ENCODE measurements around the gene ADARB1.
A peak's percentile ranks its signal among the peaks of the same experiment; 100 is the strongest.

Gene ADARB1

DNA sequence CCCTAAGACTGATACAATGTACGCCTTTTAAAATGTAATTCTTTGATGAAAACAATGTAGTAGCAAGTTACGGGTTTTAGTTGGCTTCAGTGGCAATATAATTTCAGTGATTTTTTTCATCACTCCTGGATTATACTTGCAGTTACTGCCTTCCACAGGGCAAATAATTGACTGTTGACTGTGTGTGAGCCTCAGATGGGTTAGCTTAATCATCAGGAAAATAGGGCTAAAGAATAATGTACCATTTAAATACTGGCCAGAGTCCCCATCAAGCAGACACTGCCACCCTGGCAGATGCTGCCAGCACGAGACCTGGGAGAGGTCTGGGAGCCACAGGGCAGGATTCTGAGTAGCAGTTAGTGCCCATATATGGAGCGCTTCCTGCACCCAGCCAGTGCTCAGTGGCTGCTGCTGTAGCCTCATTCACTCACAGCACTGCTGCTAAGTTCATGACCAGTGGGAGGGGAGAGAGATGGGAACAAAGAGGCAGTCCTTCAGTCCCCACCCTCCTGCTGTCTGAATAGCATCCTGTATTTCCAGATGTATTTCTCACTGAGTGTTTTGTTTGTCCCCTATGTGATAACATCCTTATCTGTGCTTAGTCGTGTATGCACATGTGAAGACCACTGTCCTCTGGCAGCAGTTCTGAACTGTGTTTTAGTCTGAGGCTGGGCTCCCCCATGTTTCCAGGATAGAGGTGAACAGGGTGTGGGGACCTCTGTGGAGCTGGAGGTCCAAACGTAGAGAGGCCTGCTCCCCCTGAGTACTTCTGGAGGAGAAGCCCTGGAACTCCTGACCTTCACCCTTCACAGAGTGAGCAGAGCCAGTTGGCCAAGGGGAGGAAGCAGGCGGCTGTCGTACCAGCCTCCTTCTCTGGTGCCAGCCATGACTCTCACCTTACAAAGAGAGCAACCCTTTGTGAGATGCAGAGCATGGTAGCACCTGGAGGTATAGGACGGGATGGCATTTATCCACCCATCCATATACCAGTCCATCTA is 80.4 kb downstream of the ADARB1 start:
- DNase-seq, result peak; percentile 49 to 70 (median 60)

DNA sequence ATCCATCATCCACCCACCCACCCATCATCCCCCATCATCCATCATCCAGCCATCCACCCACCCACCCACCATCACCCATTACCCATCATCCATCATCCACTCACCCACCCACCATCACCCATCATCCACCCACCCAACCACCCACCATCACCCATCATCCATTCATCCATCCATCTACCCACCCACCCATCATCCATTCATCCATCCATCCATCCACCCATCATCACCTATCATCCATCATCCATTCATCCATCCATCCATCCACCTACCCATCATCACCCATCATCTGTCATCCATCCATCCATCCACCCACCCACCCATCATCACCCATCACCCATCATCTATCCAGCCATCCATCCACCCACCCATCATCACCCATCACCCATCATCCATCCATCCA is 81.5 kb downstream of the ADARB1 start:
- no peak for DNase-seq

DNA sequence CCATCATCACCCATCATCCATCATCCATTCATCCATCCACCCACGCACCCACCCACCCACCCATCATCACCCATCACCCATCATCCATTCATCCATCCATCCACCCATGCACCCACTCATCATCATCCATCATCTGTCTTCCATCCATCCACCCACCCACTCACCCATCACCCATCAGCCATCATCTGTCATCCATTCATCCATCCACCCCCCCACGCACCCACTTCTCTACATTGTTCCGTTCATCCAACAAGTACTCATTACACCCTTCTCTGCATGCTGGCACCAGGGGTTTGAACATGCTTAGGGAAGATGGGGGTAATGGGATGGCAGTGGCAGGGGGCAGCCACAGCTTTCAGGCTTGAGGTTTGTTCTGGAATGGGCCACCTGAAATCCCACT is 82.1 kb downstream of the ADARB1 start:
- DNase-seq, result no peak

DNA sequence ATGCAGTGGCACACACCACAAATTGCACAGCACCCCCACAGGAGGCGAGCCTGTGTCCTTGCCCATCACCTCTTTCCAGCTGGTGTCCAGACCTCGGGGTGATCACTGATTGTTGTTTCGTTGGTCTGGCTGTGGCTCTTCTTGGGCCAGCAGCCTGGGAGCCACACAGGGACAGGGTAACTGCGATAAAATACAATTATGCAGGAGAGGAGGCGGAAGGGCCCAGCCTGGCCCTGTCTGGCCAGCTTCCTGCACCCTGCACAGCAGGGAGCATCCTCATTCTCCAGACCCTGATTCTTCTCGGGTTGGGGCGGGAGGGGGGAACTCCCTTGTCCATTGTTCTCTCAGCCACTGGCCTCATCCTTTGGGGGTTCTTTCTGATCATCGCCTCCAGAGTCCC is 83.6 kb downstream of the ADARB1 start:
- DNase-seq, result no peak

DNA sequence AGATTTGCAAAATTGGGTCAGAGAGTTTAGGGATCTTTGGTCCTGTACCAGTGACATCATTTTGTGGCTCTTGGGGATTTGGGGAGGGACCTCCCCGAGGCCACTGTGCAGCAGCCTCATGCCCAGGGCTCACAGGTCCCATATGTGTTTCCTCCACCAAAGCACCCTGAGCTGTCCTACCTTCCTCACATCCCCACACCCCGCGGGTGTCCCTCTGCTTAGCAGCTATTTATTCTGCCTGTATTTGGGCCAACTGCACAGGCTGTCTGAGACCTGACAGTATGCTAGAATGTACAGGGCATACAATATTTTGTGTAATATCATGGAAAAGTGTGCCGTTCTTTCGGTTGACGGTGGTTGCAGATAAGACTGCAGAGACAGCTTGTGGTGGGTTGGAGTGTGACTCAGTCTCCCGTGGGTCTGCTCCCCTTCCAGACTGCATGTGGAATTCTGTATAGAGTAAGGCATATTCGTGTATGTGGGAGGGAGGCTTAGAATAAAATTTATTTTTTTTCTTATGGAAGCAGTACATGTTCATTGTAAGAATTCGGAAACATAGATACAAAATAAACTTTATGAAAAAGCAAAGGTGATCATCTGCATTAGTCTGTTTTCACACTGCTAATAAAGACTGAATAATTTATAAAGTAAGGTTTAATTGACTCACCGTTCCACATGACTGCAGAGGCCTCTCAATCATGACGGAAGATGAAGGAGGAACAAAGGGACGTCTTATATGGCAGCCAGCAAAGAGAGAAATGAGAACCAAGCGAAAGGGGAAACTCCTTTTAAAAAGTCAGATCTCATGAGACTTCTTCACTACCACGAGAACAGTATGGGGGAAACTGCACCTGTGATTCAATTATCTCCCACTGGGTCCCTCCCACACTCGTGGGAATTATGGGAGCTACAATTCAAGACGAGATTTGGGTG is 84.4 kb downstream of the ADARB1 start:
- peak; percentile 51 to 73 (median 58) for DNase-seq

- no peak for DNase-seq
Measured at GRCh38 chr21:45160198-45160597, 85.8 kb downstream of the ADARB1 start.

DNA sequence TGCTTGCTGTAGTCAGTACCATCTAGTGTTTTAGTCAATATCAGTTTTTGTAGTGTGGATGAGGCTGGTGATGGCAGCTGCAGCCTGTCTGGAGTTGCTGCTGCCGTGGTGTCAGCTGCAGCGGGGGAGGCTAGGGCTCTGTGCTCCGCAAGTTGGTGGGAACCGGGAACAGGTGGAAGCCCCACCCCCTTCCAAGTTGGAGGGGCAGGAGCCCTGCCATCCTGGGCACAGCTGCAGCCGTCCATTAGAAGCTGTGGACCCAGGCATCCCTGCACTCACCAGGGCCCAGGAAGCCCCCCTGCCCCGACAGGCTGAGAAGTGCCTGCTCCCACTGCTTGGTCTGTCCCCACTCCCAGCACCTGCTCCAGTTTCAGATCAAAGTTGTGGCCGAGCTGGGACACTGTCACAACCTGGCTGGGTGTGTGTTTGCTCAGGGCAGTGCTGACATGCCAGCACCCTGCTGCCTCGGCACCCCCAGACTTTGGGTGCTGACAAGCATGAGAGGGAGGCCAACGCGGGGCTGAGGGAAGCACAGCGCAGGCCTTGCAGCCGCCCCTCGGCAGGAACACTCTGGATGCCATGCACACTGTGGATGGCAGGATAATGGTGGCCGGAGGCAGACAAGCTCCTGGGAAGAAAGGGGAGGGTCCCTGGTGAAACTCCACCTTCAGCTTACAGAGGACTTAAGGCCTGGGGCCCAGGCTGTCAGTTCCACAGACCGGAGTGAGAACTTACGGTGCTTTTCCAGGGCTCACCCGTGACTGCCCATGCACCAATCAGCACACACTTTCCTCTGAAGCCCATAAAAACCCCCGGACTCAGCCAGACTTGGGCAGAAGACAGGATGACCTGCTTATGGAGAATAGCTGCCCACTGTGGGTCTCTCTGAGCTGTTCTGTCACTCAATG is 86.9 kb downstream of the ADARB1 start:
- no peak for DNase-seq

DNA sequence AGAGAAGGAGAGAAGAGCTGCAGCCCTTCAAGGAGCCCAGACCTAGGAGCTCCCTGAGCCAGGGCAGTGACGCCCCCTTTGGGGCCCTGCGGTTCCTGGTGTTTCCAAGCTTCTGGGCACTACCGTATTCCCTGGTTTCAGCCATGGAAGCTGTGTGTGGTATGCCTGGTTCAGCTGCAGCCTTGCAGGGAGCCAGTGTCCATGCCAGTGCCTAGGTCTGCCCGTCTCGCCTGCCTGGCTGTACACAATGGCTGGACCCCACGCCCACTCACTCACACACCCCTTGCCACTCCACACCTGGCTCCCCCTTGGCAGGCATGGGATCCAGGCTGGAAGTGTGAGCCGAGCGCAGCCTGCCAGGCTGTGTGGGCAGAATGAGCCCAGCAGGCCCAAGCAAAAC is 87.7 kb downstream of the ADARB1 start:
- DNase-seq, result no peak

DNA sequence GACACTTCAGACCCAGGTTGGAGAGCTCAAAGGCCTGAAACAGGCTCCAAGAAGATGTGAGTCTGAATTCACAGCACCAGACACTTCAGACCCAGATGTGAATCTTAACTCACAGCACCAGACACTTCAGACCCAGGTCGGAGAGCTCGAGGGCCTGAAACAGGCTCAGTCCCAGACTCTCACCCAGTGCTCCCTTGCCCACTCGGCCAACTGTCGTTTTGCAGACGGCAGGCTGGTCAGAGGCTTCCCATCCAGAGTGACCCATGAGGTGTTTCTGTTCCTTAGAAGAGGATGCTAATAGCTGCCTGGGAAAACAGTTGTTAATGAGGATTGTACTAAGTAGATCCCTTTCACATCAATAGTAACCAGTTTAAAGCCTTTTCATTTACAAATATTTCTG is 88.4 kb downstream of the ADARB1 start:
- DNase-seq, result no peak

GRCh38 chr21:45163413-45164123 is 89.2 kb downstream of the ADARB1 start:
- no peak for DNase-seq

DNA sequence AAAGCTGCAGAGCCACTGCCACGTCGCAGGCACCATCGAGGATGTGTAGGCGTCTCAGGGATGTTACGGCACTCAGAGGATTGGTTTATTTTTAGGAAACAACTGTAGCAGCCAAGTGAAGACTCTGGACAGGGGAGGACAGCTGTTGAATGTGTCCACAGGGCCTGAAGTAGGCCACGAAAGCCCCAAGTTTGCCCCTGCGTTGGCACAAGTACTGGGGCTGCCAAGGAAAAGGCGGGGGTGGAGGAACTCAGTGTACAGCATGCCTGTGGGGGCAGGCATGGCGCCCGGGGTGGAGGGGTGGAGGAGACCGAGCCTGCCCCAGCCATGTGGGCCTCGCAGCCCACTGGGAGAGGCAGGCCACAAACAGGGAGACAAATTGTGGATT is 89.7 kb downstream of the ADARB1 start:
- no peak for DNase-seq

- no peak for DNase-seq
Measured at GRCh38 chr21:45164838-45165237, 90.5 kb downstream of the ADARB1 start.

DNA sequence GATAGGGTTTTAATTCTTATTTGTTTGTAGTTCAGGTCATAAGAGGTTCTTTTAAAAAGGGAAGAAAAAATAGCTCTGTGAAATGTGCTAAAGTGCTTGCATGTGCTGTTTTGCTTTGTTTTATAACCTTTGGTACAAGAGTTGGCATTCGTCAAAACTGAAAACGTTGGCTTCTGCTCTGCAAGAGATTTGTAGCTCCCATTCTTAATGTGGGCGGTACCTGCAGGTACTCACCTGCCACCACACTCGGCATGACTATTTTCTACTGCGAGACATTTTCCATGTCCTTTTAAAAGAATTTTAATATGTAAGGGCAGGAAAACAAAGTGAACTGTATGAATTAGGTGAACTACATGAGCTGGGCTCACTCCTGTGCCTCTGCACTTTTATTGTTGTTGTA is 92.6 kb downstream of the ADARB1 start:
- peak in 1 of 4 experiments; percentile 13 for DNase-seq

DNA sequence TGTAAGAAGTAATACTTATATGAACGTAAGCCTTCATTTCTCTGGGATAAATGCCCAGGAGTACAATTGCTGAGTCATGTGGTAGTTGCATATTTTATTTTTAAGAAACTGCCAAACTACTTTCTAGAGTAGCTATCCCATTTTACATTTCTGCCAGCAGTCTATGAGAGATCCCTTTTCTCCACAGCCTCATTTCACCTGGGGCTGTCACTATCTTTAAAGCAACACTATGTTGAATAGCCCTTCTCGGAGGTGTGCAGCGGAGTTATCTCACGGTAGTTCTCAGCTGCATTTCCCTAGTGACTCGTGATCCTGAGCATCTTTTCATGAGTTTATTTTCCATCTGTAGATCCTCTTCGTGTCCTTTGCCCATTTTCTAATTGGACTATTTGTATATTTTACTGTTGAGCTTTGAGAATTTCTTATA is 93.4 kb downstream of the ADARB1 start:
- DNase-seq, result no peak

- no peak for DNase-seq
Measured at GRCh38 chr21:45168522-45168921, 94.1 kb downstream of the ADARB1 start.

DNA sequence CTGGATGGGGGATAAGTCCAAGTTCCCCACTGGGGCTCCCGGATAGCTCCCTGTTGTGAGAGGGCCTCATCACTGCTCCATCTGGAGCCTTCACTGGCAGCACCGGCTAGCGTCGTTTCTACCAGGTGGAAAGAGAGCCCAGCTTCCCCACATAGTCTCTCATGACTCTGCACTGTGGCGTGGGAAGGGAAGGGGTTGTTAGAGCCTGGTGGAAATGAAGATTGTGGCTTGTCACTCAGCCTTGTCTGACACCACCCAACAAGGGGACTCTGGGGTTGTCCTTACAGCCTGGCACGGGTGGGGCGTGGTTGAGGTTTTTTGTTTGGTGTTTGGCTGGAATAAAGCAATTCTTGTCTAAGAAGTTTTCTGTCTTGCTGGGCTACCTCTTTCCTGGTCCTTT is 94.6 kb downstream of the ADARB1 start:
- peak; percentile 22 to 35 (median 28) for DNase-seq

DNA sequence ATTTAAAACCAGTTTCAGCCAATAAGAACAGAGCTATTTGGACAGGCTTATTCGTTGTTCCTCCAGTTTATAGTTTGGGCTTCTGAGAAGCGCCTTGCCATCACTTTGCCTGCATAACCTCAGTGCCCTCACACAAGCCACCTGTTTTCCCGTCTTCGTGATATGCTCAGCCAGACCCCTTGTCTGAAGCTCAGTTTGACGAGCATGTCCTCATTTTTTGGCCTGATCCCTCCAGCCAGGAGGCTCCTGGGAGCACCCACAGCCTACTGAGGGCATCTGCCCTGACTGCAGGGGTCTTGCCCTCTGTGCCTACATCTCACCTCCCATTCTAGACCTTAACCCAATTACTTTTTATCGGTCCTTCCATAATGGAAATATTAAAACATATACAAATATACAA is 95.3 kb downstream of the ADARB1 start:
- DNase-seq, result peak in 2 of 4 experiments; percentile 19 to 43

GRCh38 chr21:45170987-45171386 is 96.6 kb downstream of the ADARB1 start:
- DNase-seq, result no peak

GRCh38 chr21:45172420-45172819 is 98.0 kb downstream of the ADARB1 start:
- no peak for DNase-seq

DNA sequence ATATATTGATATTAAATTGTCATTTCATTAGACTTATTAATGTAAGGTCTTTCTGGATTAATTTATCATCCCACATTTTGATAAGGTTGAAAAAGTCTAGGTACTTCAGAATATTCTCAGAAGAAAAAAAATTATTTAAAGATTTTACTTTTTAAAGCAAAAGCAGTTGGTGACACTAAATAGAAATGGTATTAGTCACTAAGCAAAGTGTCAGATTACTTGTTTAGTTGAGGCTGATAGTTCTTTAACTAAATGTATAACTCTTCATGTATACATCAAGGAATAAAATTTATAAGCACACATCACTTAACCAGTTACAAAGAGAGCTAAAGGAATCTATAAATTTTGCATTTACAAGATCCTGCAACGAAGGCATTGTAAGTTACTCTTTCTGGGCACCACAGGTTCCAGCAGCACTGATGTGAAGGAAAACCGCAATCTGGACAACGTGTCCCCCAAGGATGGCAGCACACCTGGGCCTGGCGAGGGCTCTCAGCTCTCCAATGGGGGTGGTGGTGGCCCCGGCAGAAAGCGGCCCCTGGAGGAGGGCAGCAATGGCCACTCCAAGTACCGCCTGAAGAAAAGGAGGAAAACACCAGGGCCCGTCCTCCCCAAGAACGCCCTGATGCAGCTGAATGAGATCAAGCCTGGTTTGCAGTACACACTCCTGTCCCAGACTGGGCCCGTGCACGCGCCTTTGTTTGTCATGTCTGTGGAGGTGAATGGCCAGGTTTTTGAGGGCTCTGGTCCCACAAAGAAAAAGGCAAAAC is 101.1 kb downstream of the ADARB1 start:
- no peak for DNase-seq

DNA sequence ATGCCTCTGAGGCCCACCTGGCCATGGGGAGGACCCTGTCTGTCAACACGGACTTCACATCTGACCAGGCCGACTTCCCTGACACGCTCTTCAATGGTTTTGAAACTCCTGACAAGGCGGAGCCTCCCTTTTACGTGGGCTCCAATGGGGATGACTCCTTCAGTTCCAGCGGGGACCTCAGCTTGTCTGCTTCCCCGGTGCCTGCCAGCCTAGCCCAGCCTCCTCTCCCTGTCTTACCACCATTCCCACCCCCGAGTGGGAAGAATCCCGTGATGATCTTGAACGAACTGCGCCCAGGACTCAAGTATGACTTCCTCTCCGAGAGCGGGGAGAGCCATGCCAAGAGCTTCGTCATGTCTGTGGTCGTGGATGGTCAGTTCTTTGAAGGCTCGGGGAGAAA is 101.8 kb downstream of the ADARB1 start:
- no peak for DNase-seq

Measured in suppressor macrophage (primary cell).